ENCODE data around the gene KRT15. TPM values are rescaled to one million over a fixed set of nuclear protein-coding genes. Genes with fewer than 3 reads are reported as not detected.
A peak's percentile ranks its signal among the peaks of the same experiment; 100 is the strongest.

KRT15 gene
- total and polyA plus RNA-seq, 9 of the 15 experiments (the other 6 are each of a cell fraction or from before 2014, with no cell fraction given): 0.28 to 4.4 (median 0.56) TPM

- BruUV-seq (replicated peaks): no TSS peak
- no peak within 1 kb of the TSS for H3K27ac ChIP-seq (ENCODE audit: extremely low read depth, low read depth, low read length)
- no peak within 1 kb of the TSS for H3K4me3 ChIP-seq
- no peaks in the 10 kb centered on the region for H3K9me1 ChIP-seq (ENCODE audit: control insufficient read depth, insufficient read depth, low read length)
- no peak for DNase-seq (ENCODE audit: extremely low read depth in 1 of 4, low spot score in 3 of 4)
- no peak within 1 kb of the TSS for H3K4me2 ChIP-seq (ENCODE audit: insufficient read depth, low read length)
- ChIA-PET CTCF (ENCODE audit: low intra/inter-chr PET ratio) (no interaction called here), POLR2A (no interaction called here)
- no peak for ATAC-seq
- FAIRE-seq: no peak
- intact Hi-C loops (cut with micrococcal nuclease): no loop called here
- H3K36me3 ChIP-seq (ENCODE audit: control insufficient read depth, insufficient read depth, low read length): no peaks in the 10 kb centered on the region
- H3K79me2 ChIP-seq (ENCODE audit: control insufficient read depth, insufficient read depth, low read length): no peaks in the 10 kb centered on the region
- H4K20me1 ChIP-seq (replicated peaks; ENCODE audit: control insufficient read depth, insufficient read depth, low read length): no peaks in the 10 kb centered on the region
- 0 out of 5 replicates have a peak, but pooled peaks cover 0 to 2% of the 10 kb centered on the region in 2 experiments for H3K4me1 ChIP-seq (replicated peaks in 1 of 2; ENCODE audit: control insufficient read depth in 2 of 2, insufficient read depth in 2 of 2, low read length in 2 of 2)
- in situ Hi-C loops (cut with MboI): no loop called here
- TF ChIP-seq, protein P1, sequence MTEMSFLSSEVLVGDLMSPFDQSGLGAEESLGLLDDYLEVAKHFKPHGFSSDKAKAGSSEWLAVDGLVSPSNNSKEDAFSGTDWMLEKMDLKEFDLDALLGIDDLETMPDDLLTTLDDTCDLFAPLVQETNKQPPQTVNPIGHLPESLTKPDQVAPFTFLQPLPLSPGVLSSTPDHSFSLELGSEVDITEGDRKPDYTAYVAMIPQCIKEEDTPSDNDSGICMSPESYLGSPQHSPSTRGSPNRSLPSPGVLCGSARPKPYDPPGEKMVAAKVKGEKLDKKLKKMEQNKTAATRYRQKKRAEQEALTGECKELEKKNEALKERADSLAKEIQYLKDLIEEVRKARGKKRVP (CRISPR knock-in tag; IDR thresholded peaks at IDR 0.05): no peak
- TF ChIP-seq, protein P2, sequence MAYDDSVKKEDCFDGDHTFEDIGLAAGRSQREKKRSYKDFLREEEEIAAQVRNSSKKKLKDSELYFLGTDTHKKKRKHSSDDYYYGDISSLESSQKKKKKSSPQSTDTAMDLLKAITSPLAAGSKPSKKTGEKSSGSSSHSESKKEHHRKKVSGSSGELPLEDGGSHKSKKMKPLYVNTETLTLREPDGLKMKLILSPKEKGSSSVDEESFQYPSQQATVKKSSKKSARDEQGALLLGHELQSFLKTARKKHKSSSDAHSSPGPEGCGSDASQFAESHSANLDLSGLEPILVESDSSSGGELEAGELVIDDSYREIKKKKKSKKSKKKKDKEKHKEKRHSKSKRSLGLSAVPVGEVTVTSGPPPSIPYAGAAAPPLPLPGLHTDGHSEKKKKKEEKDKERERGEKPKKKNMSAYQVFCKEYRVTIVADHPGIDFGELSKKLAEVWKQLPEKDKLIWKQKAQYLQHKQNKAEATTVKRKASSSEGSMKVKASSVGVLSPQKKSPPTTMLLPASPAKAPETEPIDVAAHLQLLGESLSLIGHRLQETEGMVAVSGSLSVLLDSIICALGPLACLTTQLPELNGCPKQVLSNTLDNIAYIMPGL (CRISPR knock-in tag; IDR thresholded peaks at IDR 0.05): no peak
- TF ChIP-seq SP1 (CRISPR knock-in tag; IDR thresholded peaks at IDR 0.05) (no peak), ELK3 (CRISPR knock-in tag; IDR thresholded peaks at IDR 0.05) (no peak), E2F5 (CRISPR knock-in tag; IDR thresholded peaks at IDR 0.05) (no peak), CTBP1 (IDR thresholded peaks at IDR 0.05; ENCODE audit: borderline replicate concordance) (no peak), ZNF75A (CRISPR knock-in tag; IDR thresholded peaks at IDR 0.05) (no peak), JUND (IDR thresholded peaks at IDR 0.05; ENCODE audit: borderline replicate concordance, low read depth, low read length) (no peak), JUND (tag; IDR thresholded peaks at IDR 0.05; ENCODE audit: borderline replicate concordance, low read depth, low read length) (no peak), CBX5 (IDR thresholded peaks at IDR 0.05; ENCODE audit: borderline replicate concordance, low read depth) (no peak)
- TF ChIP-seq, protein P3, sequence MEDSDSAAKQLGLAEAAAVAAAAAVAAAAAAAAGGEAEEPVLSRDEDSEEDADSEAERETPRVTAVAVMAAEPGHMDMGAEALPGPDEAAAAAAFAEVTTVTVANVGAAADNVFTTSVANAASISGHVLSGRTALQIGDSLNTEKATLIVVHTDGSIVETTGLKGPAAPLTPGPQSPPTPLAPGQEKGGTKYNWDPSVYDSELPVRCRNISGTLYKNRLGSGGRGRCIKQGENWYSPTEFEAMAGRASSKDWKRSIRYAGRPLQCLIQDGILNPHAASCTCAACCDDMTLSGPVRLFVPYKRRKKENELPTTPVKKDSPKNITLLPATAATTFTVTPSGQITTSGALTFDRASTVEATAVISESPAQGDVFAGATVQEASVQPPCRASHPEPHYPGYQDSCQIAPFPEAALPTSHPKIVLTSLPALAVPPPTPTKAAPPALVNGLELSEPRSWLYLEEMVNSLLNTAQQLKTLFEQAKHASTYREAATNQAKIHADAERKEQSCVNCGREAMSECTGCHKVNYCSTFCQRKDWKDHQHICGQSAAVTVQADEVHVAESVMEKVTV (CRISPR knock-in tag; IDR thresholded peaks at IDR 0.05): no peak
- 2% methylated on average over 14 of the region's 14 CpGs for WGBS (ENCODE audit: insufficient coverage, low coverage, missing lambda C conversion rate)
- H3K9ac ChIP-seq (ENCODE audit: insufficient read depth in 1 of 2, low read depth in 2 of 2, low read length in 2 of 2): 0 out of 4 replicates have a peak within 1 kb of the TSS, but pooled peaks of 1 of the 2 experiments have one; percentile 17
- H3K27me3 ChIP-seq (ENCODE audit: control insufficient read depth in 2 of 2, insufficient read depth in 2 of 2, low read length in 2 of 2): peaks cover 31 to 55% of the 10 kb centered on the region in 2 experiments
- H2AFZ ChIP-seq (ENCODE audit: low read depth, low read length): no peak within 1 kb of the TSS
- no peaks in the 10 kb centered on the region for H3K9me3 ChIP-seq (replicated peaks; ENCODE audit: control insufficient read depth, insufficient read depth, low read depth, low read length)
These were observed 51.7 kb downstream of the KRT15 start, which contains the start of gene KRT32 for GRCh38 chr17:41466988-41467387. TSS of gene KRT32 (minus strand) at chr17:41467386. CDS start at chr17:41467325, 61 bp downstream.
